Mucosa of descending colon (tissue), 3 donors: ENCODE data around the gene SMARCA2. TPM values are rescaled to one million over a fixed set of nuclear protein-coding genes. Genes with fewer than 3 reads are reported as not detected.

Experiments used
- ATAC-seq: fragments of 200-7000 bp; cut with Tn5 transposase; one replicate; pipeline ENCODE4 v1.9.1; 2020; ENCODE audit warnings: mild to moderate bottlenecking, moderate library complexity
- DNase-seq, 3 donors: peaks; one replicate each; pipeline ENCODE4 v3.0.0-alpha.2; 2020
- H3K36me3 ChIP-seq: fragments of 200-600 bp; one replicate; pipeline ENCODE4 v1.8.0; 2021; ENCODE audit warnings: low read depth, mild to moderate bottlenecking
- H3K4me1 ChIP-seq: fragments of 200-600 bp; one replicate; pipeline ENCODE4 v1.8.0; 2021; ENCODE audit warnings: low read depth, mild to moderate bottlenecking
- H3K4me3 ChIP-seq: fragments of 200-600 bp; one replicate; pipeline ENCODE4 v1.8.0; 2021; ENCODE audit warnings: mild to moderate bottlenecking
- H3K9me3 ChIP-seq: fragments of 200-600 bp; one replicate; pipeline ENCODE4 v1.8.0; 2021; ENCODE audit warnings: mild to moderate bottlenecking
- intact Hi-C, 2 donors: fragments of 100-400 bp; cut with DNase I in 1 of 2; cut with micrococcal nuclease in 1 of 2; formaldehyde crosslinking; loops; one replicate each; pipeline versions ENCODE4 v1.11.0 to v1.11.1; 2022; cut with DNase I, micrococcal nuclease
- total RNA-seq, 3 donors: library from RNA; stranded (reverse); fragmentation: NEBNext Ultra II Directional in 2 of 3; extraction: Animal tissue kit (Norgen Biotek cat#: 25700) in 2 of 3; gene quantifications; one replicate each; pipeline versions ENCODE4 v1.2.1 to v1.2.4, GENCODE V29; 2021 to 2023
- TF ChIP-seq, protein P1 (sequence below): fragments of 200-600 bp; IDR thresholded peaks from one replicate; pipeline ENCODE4 v1.8.0; 2022; ENCODE audit warnings: antibody characterized with exemption, mild to moderate bottlenecking
- donor health status: DM: no; HTN: no; CAD: no; lungs with moderate emphysema.
- donor health status: DM: no; HTN: no; CAD: no.
- donor health status: DM: no; HTN: yes; CAD: no.

The SMARCA2 gene
- total RNA-seq, 3 donors from 2014 or later: 105 to 131 (median 117) TPM

DNA sequence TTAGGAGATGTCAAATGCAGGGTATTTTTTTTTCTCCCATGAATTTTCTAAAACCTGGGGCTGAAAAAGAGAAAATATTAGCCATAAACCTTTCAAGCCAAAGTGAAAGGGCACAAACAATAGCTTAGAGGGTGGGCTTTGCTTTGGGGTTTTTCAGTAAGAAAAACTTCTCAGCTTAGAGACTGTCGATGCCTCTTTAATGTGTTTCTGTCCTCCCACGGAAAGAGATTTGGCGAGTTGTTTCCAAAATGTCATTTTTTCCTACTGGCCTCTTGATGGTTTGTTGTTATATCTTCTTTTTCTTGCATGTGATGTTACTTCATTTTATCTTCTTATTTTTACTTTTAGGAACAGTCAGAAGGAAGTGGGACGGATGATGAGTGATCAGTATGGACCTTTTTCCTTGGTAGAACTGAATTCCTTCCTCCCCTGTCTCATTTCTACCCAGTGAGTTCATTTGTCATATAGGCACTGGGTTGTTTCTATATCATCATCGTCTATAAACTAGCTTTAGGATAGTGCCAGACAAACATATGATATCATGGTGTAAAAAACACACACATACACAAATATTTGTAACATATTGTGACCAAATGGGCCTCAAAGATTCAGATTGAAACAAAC, 177.3 kb downstream of the SMARCA2 start:
- no peaks in the 10 kb centered on the region for H3K9me3 ChIP-seq
- DNase-seq (no peak), ATAC-seq (no peak)
- H3K4me1 ChIP-seq: no peaks in the 10 kb centered on the region
- TF ChIP-seq, protein P1, sequence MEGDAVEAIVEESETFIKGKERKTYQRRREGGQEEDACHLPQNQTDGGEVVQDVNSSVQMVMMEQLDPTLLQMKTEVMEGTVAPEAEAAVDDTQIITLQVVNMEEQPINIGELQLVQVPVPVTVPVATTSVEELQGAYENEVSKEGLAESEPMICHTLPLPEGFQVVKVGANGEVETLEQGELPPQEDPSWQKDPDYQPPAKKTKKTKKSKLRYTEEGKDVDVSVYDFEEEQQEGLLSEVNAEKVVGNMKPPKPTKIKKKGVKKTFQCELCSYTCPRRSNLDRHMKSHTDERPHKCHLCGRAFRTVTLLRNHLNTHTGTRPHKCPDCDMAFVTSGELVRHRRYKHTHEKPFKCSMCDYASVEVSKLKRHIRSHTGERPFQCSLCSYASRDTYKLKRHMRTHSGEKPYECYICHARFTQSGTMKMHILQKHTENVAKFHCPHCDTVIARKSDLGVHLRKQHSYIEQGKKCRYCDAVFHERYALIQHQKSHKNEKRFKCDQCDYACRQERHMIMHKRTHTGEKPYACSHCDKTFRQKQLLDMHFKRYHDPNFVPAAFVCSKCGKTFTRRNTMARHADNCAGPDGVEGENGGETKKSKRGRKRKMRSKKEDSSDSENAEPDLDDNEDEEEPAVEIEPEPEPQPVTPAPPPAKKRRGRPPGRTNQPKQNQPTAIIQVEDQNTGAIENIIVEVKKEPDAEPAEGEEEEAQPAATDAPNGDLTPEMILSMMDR: no peak
- intact Hi-C loops: no loop called here
- H3K36me3 ChIP-seq: no peaks in the 10 kb centered on the region
- H3K4me3 ChIP-seq: no peak overlapping the region

DNA sequence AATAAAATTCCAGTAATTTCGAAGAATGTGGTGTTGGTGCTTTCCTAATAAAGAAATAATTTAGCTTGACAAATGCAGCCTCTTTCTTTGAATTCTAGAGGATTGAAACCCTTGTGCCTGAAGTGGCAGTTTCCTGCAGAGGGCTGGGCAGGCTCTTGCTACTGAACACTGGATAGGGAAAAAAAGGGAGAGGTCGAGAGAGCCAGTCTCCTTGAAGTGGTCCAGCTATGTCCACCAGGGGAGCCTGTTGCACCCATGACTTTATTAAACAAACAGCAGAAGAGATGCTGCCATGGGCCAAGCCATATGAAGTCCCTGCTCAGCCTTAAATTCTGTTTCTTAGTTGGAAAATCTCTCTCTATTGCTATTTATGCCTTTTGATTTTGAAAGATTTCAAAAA, 178.4 kb downstream of the SMARCA2 start:
- H3K4me3 ChIP-seq: no peak overlapping the region
- ATAC-seq: no peak
- no peaks in the 10 kb centered on the region for H3K36me3 ChIP-seq
- H3K9me3 ChIP-seq: no peaks in the 10 kb centered on the region
- TF ChIP-seq, protein P1: no peak
- intact Hi-C loops: no loop called here
- no peaks in the 10 kb centered on the region for H3K4me1 ChIP-seq
- no peak for DNase-seq

DNA sequence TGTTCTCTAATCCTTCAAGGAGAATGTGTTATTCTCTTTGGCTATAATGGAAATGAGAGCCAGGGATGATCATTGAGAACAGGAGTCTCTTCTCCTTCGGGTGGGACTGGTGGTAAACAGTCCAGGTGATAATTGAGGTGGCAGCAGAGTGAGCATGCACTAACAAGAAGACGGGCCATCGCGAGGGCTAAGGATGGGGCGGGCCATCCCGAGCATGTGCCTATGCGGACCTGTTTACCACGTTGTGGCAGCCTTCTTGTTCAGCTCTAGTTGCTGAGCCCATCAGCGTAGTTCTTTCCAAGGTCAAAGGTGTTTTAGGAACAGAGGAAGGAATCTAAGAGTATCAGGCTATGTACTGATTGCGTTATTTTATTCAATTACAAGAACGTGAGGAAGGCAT, 180.1 kb downstream of the SMARCA2 start:
- intact Hi-C loops: no loop called here
- no peaks in the 10 kb centered on the region for H3K36me3 ChIP-seq
- ATAC-seq: no peak

DNA sequence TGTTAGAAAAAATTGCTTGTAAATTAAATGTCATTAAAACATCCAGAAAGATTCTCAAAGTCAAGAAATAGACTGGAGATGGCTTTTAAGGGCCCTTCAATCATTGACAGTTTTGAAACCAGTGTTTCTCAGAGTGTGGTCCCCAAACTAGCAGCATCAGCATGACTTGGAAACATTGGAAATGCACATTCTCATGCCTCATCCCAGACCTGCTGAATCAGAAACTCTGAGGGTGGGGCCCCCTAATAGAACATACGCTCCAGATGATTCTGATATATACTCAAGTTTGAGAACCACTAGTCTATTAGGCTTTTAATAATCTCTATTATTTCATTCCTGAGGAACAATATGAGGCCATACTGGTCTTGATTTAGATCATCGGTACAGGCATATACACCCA, 181.6 kb downstream of the SMARCA2 start:
- no peaks in the 10 kb centered on the region for H3K36me3 ChIP-seq
- H3K4me3 ChIP-seq: no peak overlapping the region
- ATAC-seq: no peak
- intact Hi-C loops: no loop called here
- no peak for DNase-seq
- no peaks in the 10 kb centered on the region for H3K9me3 ChIP-seq
- H3K4me1 ChIP-seq: no peaks in the 10 kb centered on the region
- TF ChIP-seq, protein P1: no peak

More for the DNA sequence above, 180.1 kb downstream of the SMARCA2 start:
- no peak for DNase-seq
- no peak overlapping the region for H3K4me3 ChIP-seq
- H3K9me3 ChIP-seq: no peaks in the 10 kb centered on the region
- H3K4me1 ChIP-seq: no peaks in the 10 kb centered on the region
- TF ChIP-seq, protein P1: no peak

DNA sequence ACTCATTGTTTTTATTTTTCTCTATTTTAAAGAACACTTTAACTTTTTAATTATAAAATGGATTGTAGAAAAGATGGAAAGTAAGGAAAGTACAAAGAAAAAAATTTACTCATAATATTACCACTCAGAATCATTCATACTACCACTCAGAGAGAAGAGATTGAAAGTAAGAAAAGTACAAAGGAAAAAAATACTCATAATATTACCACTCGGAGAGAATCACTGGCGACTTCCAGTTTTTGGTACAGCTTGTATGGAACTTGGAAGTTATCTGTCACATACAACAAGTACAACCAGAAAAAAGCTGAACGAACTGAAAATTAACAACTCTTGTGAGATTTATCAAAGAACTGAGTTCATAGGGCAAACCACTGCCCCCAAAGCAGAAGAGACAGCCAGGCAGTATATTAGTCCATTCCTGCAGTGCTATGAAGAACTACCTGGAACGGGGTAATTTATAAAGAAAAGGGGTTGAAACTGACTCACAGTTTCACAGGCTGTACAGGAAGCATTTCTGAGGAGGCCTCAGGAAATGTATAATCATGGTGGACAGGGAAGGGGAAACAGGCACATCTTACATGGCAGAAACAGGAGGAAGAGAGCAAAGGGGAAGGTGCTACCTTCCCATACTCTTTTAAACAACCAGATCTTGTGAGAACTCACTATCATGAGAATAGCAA, 183.9 kb downstream of the SMARCA2 start:
- intact Hi-C loops: no loop called here
- TF ChIP-seq, protein P1: no peak
- H3K36me3 ChIP-seq: no peaks in the 10 kb centered on the region
- H3K4me3 ChIP-seq: no peak overlapping the region
- no peaks in the 10 kb centered on the region for H3K4me1 ChIP-seq
- DNase-seq (no peak), ATAC-seq (no peak)
- H3K9me3 ChIP-seq: no peaks in the 10 kb centered on the region
